Peyer's patch (tissue), 4 donors: ENCODE data around the gene CHSY3.

ENCODE experiments used
- CTCF ChIP-seq, 6 experiments: fragments of 450-650 bp in 4 of 6; fragments of 200-600 bp in 2 of 6; sonication (generic) in 1 of 6; IDR thresholded peaks; one replicate each; pipeline ENCODE4 v1.5.1; 2017 to 2019; ENCODE audit warnings: antibody characterized with exemption in 6 of 6, mild to moderate bottlenecking in 3 of 6, moderate library complexity in 1 of 6
- POLR2A ChIP-seq, 2 donors: fragments of 450-650 bp; IDR thresholded peaks; one replicate each; pipeline ENCODE4 v1.5.1; 2017; ENCODE audit warnings: antibody characterized with exemption in 2 of 2, mild to moderate bottlenecking in 2 of 2, moderate library complexity in 2 of 2

GRCh38 chr5:129903466-129904101 is 681 bp upstream of the CHSY3 start:
- TF ChIP-seq CTCF (IDR thresholded peaks at IDR 0.05) (no peak), POLR2A (IDR thresholded peaks at IDR 0.05) (no peak)
